Muscle of leg (tissue), 11 donors: ENCODE measurements around the gene QRICH1. TPM values are rescaled to one million over a fixed set of nuclear protein-coding genes. Genes with fewer than 3 reads are reported as not detected.
A peak's percentile ranks its signal among the peaks of the same experiment; 100 is the strongest.

ENCODE experiments used
- DNase-seq: peaks from one replicate; pipeline ENCODE4 v3.0.0; 2013
- H3K27ac ChIP-seq: one replicate; pipeline ENCODE4 v1.5.1; 2013; ENCODE audit warnings: mild to moderate bottlenecking, low read length, control low read depth
- H3K27me3 ChIP-seq: one replicate; pipeline ENCODE4 v1.6.1; 2013; ENCODE audit warnings: low read length; ENCODE audit not compliant: control insufficient read depth, insufficient read depth
- H3K36me3 ChIP-seq: one replicate; pipeline ENCODE4 v1.6.1; 2013; ENCODE audit warnings: low read length; ENCODE audit not compliant: control insufficient read depth, insufficient read depth
- H3K4me1 ChIP-seq: one replicate; pipeline ENCODE4 v1.6.1; 2013; ENCODE audit warnings: low read length; ENCODE audit not compliant: control insufficient read depth, insufficient read depth
- H3K4me3 ChIP-seq: one replicate; pipeline ENCODE4 v1.5.1; 2013; ENCODE audit warnings: low read length, control low read depth
- H3K9me3 ChIP-seq: replicated peaks from 2 replicates; pipeline ENCODE4 v1.6.1; 2013; ENCODE audit warnings: low read depth, low read length; ENCODE audit not compliant: control insufficient read depth
- WGBS: methylation state at CpG from one replicate; pipeline ENCODE4 v1.1.5; 2013; ENCODE audit warnings: missing lambda C conversion rate; ENCODE audit not compliant: insufficient coverage; 5-methylcytosine and 5-hydroxymethylcytosine counted together
- polyA plus RNA-seq, 8 donors: library from polyadenylated mRNA; unstranded; fragments of 120-200 nt; gene quantifications; one replicate each; pipeline versions ENCODE4 v1.2.1 to v1.2.3, GENCODE V29; 2013; ENCODE audit warnings: inconsistent platforms in 1 of 8, low replicate concordance in 1 of 8; ENCODE audit not compliant: insufficient read length in 8 of 8, insufficient read depth in 1 of 8
- total RNA-seq: library from RNA; stranded (reverse); fragments of 120-200 nt; gene quantifications from one replicate; pipeline ENCODE4 v1.2.4, GENCODE V29; 2013

The QRICH1 gene
- total and polyA plus RNA-seq, 9 donors: 48.4 to 67.4 (median 56.9) TPM

GRCh38 chr3:49025005-49025792 is 68.7 kb downstream of the QRICH1 start:
- H3K9me3 ChIP-seq: no peaks in the 10 kb centered on the region
- peaks cover 43% of the 10 kb centered on the region for H3K4me1 ChIP-seq
- 63% methylated on average over 12 of the region's 13 CpGs for WGBS
- no peak overlapping the region for H3K4me3 ChIP-seq
- no peaks in the 10 kb centered on the region for H3K27me3 ChIP-seq
- H3K27ac ChIP-seq: no peak overlapping the region
- peaks cover 60% of the 10 kb centered on the region for H3K36me3 ChIP-seq
- peak; percentile 12 for DNase-seq

- H3K27ac ChIP-seq: no peak overlapping the region
- peak; percentile 18 for DNase-seq
- H3K4me3 ChIP-seq: no peak overlapping the region
- WGBS: 75% methylated on average over 2 of the region's 5 CpGs
- no peaks in the 10 kb centered on the region for H3K9me3 ChIP-seq
- peaks cover 55% of the 10 kb centered on the region for H3K36me3 ChIP-seq
- H3K4me1 ChIP-seq: peaks cover 49% of the 10 kb centered on the region
- no peaks in the 10 kb centered on the region for H3K27me3 ChIP-seq
Measured at GRCh38 chr3:49024449-49024848, 69.4 kb downstream of the QRICH1 start.

GRCh38 chr3:49023775-49024174 is 70.1 kb downstream of the QRICH1 start:
- 96% methylated on average over 4 of the region's 4 CpGs for WGBS
- H3K27ac ChIP-seq: no peak overlapping the region
- peaks cover 52% of the 10 kb centered on the region for H3K4me1 ChIP-seq
- peaks cover 55% of the 10 kb centered on the region for H3K36me3 ChIP-seq
- peak; percentile 7 for DNase-seq
- no peaks in the 10 kb centered on the region for H3K27me3 ChIP-seq
- H3K4me3 ChIP-seq: no peak overlapping the region
- no peaks in the 10 kb centered on the region for H3K9me3 ChIP-seq

- DNase-seq: peak; percentile 27
Measured at GRCh38 chr3:49022688-49023171, 71.1 kb downstream of the QRICH1 start.

GRCh38 chr3:49021813-49022687 is 71.8 kb downstream of the QRICH1 start, which contains the start of gene NDUFAF3:
NDUFAF3 (plus strand) TSS chr3:49022121; CDS start chr3:49022145, 24 bp downstream.
- H3K27ac ChIP-seq: peak within 1 kb of the TSS; percentile 99
- peak; percentile 97 for DNase-seq
- peaks cover 42% of the 10 kb centered on the region for H3K36me3 ChIP-seq
- peak within 1 kb of the TSS; percentile 95 for H3K4me3 ChIP-seq
- H3K9me3 ChIP-seq: no peaks in the 10 kb centered on the region
- no peaks in the 10 kb centered on the region for H3K27me3 ChIP-seq
- H3K4me1 ChIP-seq: peaks cover 45% of the 10 kb centered on the region
- 0% methylated on average over 83 of the region's 83 CpGs for WGBS

More at GRCh38 chr3:49022688-49023171, 71.1 kb downstream of the QRICH1 start:
- Histone ChIP-seq H3K27me3 (no peaks in the 10 kb centered on the region), H3K27ac (peak overlapping the region; percentile 99), H3K36me3 (peaks cover 49% of the 10 kb centered on the region), H3K4me3 (peak overlapping the region; percentile 95), H3K9me3 (no peaks in the 10 kb centered on the region), H3K4me1 (peaks cover 43% of the 10 kb centered on the region)
- 50% methylated on average over 6 of the region's 12 CpGs for WGBS

- WGBS: under 1% methylated on average over 60 of the region's 60 CpGs
- DNase-seq: peak; percentile 99
- H3K27me3 ChIP-seq: no peaks in the 10 kb centered on the region
- peaks cover 45% of the 10 kb centered on the region for H3K4me1 ChIP-seq
- peak overlapping the region; percentile 99 for H3K27ac ChIP-seq
- H3K36me3 ChIP-seq: peaks cover 41% of the 10 kb centered on the region
- peak overlapping the region; percentile 95 for H3K4me3 ChIP-seq
- H3K9me3 ChIP-seq: no peaks in the 10 kb centered on the region
Measured at GRCh38 chr3:49021213-49021812, 72.6 kb downstream of the QRICH1 start.

GRCh38 chr3:49020330-49021212 is 73.3 kb downstream of the QRICH1 start:
- Histone ChIP-seq H3K27me3 (no peaks in the 10 kb centered on the region), H3K9me3 (no peaks in the 10 kb centered on the region), H3K36me3 (peaks cover 41% of the 10 kb centered on the region), H3K4me3 (peak overlapping the region; percentile 95), H3K4me1 (peaks cover 44% of the 10 kb centered on the region), H3K27ac (peak overlapping the region; percentile 99)
- DNase-seq: peak; percentile 49
- under 1% methylated on average over 40 of the region's 51 CpGs for WGBS

- Histone ChIP-seq H3K27ac (peak overlapping the region; percentile 99), H3K4me3 (peak overlapping the region; percentile 95), H3K36me3 (peaks cover 41% of the 10 kb centered on the region), H3K27me3 (no peaks in the 10 kb centered on the region), H3K4me1 (peaks cover 39% of the 10 kb centered on the region), H3K9me3 (no peaks in the 10 kb centered on the region)
- WGBS: 44% methylated on average over 9 of the region's 12 CpGs
- peak; percentile 15 for DNase-seq
Measured at GRCh38 chr3:49019941-49020329, 73.9 kb downstream of the QRICH1 start.

- peak overlapping the region; percentile 78 for H3K4me3 ChIP-seq
- 0% methylated on average over 16 of the region's 18 CpGs for WGBS
- no peaks in the 10 kb centered on the region for H3K27me3 ChIP-seq
- H3K4me1 ChIP-seq: peaks cover 44% of the 10 kb centered on the region
- DNase-seq: no peak
- no peaks in the 10 kb centered on the region for H3K9me3 ChIP-seq
- peaks cover 41% of the 10 kb centered on the region for H3K36me3 ChIP-seq
- peak overlapping the region; percentile 75 for H3K27ac ChIP-seq
Measured at GRCh38 chr3:49018707-49019006, 75.2 kb downstream of the QRICH1 start.
